A549 (cell line): ENCODE data around the gene NEUROG2.

Experiments
- BHLHE40 ChIP-seq: IDR thresholded peaks from 2 replicates; pipeline ENCODE4 v1.6.1; 2012; ENCODE audit warnings: low read depth, low read length, inconsistent platforms
- CBX2 ChIP-seq: fragments of 200-600 bp; sonication (generic); IDR thresholded peaks from 2 replicates; pipeline ENCODE4 v1.6.1; 2016; ENCODE audit warnings: low read depth, mild to moderate bottlenecking, borderline replicate concordance
- EP300 ChIP-seq, 2 experiments: fragments of >200 bp; sonication (Bioruptor Twin); formaldehyde crosslinking; IDR thresholded peaks; 2 replicates in 1 of 2; 3 replicates in 1 of 2; pipeline ENCODE4 v1.6.1; 2016 to 2017
- POLR2A ChIP-seq: IDR thresholded peaks from 2 replicates; pipeline ENCODE4 v1.6.1; 2012; ENCODE audit warnings: mild to moderate bottlenecking, low read length
- RCOR1 ChIP-seq: fragments of 150-350 bp; IDR thresholded peaks from 2 replicates; pipeline ENCODE4 v1.6.1; 2014; ENCODE audit warnings: antibody characterized with exemption, low read length, low read depth
- ZSCAN20 ChIP-seq: fragments of 250-450 bp; sonication (Bioruptor Pico); IDR thresholded peaks from 2 replicates; pipeline ENCODE4 v1.8.0; 2022; ENCODE audit warnings: mild to moderate bottlenecking, moderate library complexity
- TF ChIP-seq, protein P1 (sequence below): fragments of >200 bp; sonication (Bioruptor Twin); formaldehyde crosslinking; IDR thresholded peaks from 3 replicates; pipeline ENCODE4 v1.5.1; 2016
- TF ChIP-seq, protein P2 (sequence below): fragments of 250-450 bp; sonication (Bioruptor Pico); IDR thresholded peaks from 2 replicates; pipeline ENCODE4 v1.5.0; 2021; ENCODE audit warnings: mild to moderate bottlenecking, moderate library complexity, borderline replicate concordance
- TF ChIP-seq, protein P3 (sequence below): IDR thresholded peaks from 2 replicates; pipeline ENCODE4 v1.6.1; 2012

DNA sequence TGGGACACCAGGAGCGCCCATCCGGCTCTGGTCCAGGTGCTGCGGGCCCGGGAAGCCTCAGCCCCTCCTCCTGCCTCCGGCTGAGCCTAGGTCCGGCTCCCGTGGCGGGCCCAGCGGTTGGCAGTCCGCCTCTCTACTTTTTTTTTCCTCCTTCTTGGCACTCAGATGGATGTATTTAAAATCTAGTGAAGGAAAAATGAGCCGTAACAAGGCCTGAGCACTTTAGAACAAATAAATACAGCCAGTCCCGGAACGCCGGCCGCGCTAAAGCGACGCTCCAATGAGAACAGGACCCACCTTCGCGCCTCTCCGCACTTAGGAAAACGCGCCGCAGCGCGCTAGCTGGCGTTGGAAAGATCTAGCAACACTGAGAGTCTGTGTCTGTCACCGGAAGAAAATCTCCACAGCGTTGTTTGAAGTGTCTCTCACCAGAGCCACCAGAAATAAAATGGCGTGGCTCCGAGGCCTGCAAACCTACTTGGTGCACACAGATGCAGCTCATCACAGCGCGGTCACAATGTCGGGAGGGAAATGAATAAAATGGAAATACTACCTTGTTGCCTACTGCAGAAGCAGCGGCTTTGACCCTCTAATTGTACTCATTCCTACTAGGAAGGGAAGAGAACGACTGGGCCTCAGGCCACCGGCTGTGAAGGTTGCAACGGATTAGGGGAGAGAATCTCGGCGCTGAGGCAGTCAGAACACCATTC is 4.7 kb downstream of the NEUROG2 start:
- no peak for TF ChIP-seq POLR2A
- TF ChIP-seq, protein P1, sequence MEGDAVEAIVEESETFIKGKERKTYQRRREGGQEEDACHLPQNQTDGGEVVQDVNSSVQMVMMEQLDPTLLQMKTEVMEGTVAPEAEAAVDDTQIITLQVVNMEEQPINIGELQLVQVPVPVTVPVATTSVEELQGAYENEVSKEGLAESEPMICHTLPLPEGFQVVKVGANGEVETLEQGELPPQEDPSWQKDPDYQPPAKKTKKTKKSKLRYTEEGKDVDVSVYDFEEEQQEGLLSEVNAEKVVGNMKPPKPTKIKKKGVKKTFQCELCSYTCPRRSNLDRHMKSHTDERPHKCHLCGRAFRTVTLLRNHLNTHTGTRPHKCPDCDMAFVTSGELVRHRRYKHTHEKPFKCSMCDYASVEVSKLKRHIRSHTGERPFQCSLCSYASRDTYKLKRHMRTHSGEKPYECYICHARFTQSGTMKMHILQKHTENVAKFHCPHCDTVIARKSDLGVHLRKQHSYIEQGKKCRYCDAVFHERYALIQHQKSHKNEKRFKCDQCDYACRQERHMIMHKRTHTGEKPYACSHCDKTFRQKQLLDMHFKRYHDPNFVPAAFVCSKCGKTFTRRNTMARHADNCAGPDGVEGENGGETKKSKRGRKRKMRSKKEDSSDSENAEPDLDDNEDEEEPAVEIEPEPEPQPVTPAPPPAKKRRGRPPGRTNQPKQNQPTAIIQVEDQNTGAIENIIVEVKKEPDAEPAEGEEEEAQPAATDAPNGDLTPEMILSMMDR = no peak
- TF ChIP-seq, protein P2, sequence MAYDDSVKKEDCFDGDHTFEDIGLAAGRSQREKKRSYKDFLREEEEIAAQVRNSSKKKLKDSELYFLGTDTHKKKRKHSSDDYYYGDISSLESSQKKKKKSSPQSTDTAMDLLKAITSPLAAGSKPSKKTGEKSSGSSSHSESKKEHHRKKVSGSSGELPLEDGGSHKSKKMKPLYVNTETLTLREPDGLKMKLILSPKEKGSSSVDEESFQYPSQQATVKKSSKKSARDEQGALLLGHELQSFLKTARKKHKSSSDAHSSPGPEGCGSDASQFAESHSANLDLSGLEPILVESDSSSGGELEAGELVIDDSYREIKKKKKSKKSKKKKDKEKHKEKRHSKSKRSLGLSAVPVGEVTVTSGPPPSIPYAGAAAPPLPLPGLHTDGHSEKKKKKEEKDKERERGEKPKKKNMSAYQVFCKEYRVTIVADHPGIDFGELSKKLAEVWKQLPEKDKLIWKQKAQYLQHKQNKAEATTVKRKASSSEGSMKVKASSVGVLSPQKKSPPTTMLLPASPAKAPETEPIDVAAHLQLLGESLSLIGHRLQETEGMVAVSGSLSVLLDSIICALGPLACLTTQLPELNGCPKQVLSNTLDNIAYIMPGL (CRISPR knock-in tag) = no peak
- TF ChIP-seq ZSCAN20 = no peak
- no peak for TF ChIP-seq CBX2
- TF ChIP-seq, protein P3, sequence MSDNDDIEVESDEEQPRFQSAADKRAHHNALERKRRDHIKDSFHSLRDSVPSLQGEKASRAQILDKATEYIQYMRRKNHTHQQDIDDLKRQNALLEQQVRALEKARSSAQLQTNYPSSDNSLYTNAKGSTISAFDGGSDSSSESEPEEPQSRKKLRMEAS = no peak
- no peak for TF ChIP-seq BHLHE40
- TF ChIP-seq EP300 (IDR thresholded peaks at IDR 0.05) = no peak
- TF ChIP-seq RCOR1 = no peak
